RWPE2 (cell line): ENCODE data around the gene C2orf74.
A peak's percentile ranks its signal among the peaks of the same experiment; 100 is the strongest.

Experiments
- ATAC-seq: fragments of 200-7000 bp; cut with Tn5 transposase; 3 replicates; pipeline ENCODE4 v1.9.1; 2021; ENCODE audit warnings: low read depth
- DNase-seq: peaks from one replicate; pipeline ENCODE4 v3.0.0-alpha.2; 2020; ENCODE audit warnings: low spot score
- H3K27ac ChIP-seq: fragments of 450-650 bp; 2 replicates; pipeline ENCODE4 v1.5.1; 2017; ENCODE audit warnings: mild to moderate bottlenecking; ENCODE audit not compliant: poor library complexity, severe bottlenecking
- H3K27me3 ChIP-seq: fragments of 250-450 bp; sonication (Bioruptor Pico); 2 replicates; pipeline ENCODE4 v1.5.1; 2021; ENCODE audit warnings: mild to moderate bottlenecking, moderate library complexity; ENCODE audit not compliant: insufficient read depth, poor library complexity, severe bottlenecking
- H3K36me3 ChIP-seq: fragments of 250-450 bp; sonication (Bioruptor Pico); 2 replicates; pipeline ENCODE4 v1.5.1; 2020; ENCODE audit warnings: low read depth, mild to moderate bottlenecking, moderate library complexity
- H3K4me1 ChIP-seq: fragments of 250-450 bp; sonication (Bioruptor Pico); 2 replicates; pipeline ENCODE4 v1.5.1; 2021; ENCODE audit warnings: mild to moderate bottlenecking, moderate library complexity; ENCODE audit not compliant: insufficient read depth, poor library complexity, severe bottlenecking
- H3K4me3 ChIP-seq: fragments of 250-450 bp; sonication (Bioruptor Pico); 2 replicates; pipeline ENCODE4 v1.5.1; 2021; ENCODE audit warnings: mild to moderate bottlenecking, moderate library complexity; ENCODE audit not compliant: severe bottlenecking
- H3K9me3 ChIP-seq: fragments of 250-450 bp; sonication (Bioruptor Pico); 2 replicates; pipeline ENCODE4 v1.5.1; 2021; ENCODE audit warnings: mild to moderate bottlenecking, moderate library complexity; ENCODE audit not compliant: severe bottlenecking
- CTCF ChIP-seq: fragments of 450-650 bp; IDR thresholded peaks from one replicate; pipeline ENCODE4 v1.5.1; 2017; ENCODE audit warnings: mild to moderate bottlenecking, moderate library complexity; ENCODE audit not compliant: poor library complexity, severe bottlenecking

C2orf74 gene

GRCh38 chr2:61210332-61210981, 48.5 kb downstream of the C2orf74 start:
- Histone ChIP-seq H3K27me3 (no peaks in the 10 kb centered on the region), H3K36me3 (peaks cover 85% of the 10 kb centered on the region), H3K4me3 (no peak overlapping the region), H3K4me1 (peaks cover 12% of the 10 kb centered on the region), H3K27ac (no peak overlapping the region), H3K9me3 (no peaks in the 10 kb centered on the region)
- TF ChIP-seq CTCF: no peak
- peak; percentile 97 for ATAC-seq
- DNase-seq: no peak

DNA sequence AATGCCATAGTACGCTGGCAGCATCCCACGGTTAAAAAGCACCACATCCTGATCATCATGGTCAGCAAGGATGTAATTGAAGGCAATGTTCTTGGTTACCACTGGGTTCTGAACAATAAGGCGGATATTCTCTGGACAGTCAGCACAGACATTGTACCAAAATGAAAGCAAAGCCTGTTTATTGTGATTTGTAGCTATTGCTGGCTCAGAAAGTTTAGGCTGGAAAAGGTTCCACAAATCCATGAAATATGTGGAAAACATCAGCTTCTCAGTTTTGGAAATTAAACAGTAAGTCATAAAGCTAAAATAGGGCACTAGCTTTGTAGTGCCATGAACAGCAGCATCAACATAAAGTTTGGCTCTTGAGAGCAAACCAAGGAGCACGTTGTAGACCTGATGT, 52.2 kb downstream of the C2orf74 start:
- ATAC-seq (no peak), DNase-seq (no peak)
- Histone ChIP-seq H3K9me3 (no peaks in the 10 kb centered on the region), H3K4me1 (peaks cover 12% of the 10 kb centered on the region), H3K27me3 (no peaks in the 10 kb centered on the region), H3K4me3 (no peak overlapping the region), H3K27ac (no peak overlapping the region), H3K36me3 (peaks cover 70% of the 10 kb centered on the region)
- TF ChIP-seq CTCF: no peak
